Glutamatergic neuron (in vitro differentiated cells): ENCODE data around the gene KLHDC8A. TPM values are rescaled to one million over a fixed set of nuclear protein-coding genes. Genes with fewer than 3 reads are reported as not detected.
A peak's percentile ranks its signal among the peaks of the same experiment; 100 is the strongest.

Experiments
- DNase-seq: peaks from one replicate; pipeline ENCODE4 v3.0.0; 2022
- H3K27ac Mint-ChIP-seq: one replicate; pipeline ENCODE4 v1.8.0; 2020; ENCODE audit warnings: mild to moderate bottlenecking, mixed read lengths, inconsistent platforms; ENCODE audit not compliant: unreplicated experiment
- H3K27me3 Mint-ChIP-seq: one replicate; pipeline ENCODE4 v1.8.0; 2020; ENCODE audit warnings: mild to moderate bottlenecking, moderate library complexity, mixed read lengths, inconsistent platforms; ENCODE audit not compliant: unreplicated experiment
- H3K36me3 Mint-ChIP-seq: one replicate; pipeline ENCODE4 v1.8.0; 2020; ENCODE audit warnings: mild to moderate bottlenecking, mixed read lengths, inconsistent platforms; ENCODE audit not compliant: unreplicated experiment
- H3K4me1 Mint-ChIP-seq: one replicate; pipeline ENCODE4 v1.8.0; 2020; ENCODE audit warnings: mild to moderate bottlenecking, low read depth, mixed read lengths, inconsistent platforms; ENCODE audit not compliant: unreplicated experiment
- H3K4me3 Mint-ChIP-seq: one replicate; pipeline ENCODE4 v1.8.0; 2020; ENCODE audit warnings: mild to moderate bottlenecking, mixed read lengths, inconsistent platforms; ENCODE audit not compliant: unreplicated experiment
- H3K9me3 Mint-ChIP-seq: one replicate; pipeline ENCODE4 v1.8.0; 2020; ENCODE audit warnings: mild to moderate bottlenecking, moderate library complexity, mixed read lengths, inconsistent platforms; ENCODE audit not compliant: unreplicated experiment
- total RNA-seq: library from RNA; stranded (reverse); fragmentation: NEBNext Ultra II Directional; extraction: Animal tissue kit (Norgen Biotek cat#: 25700); gene quantifications from one replicate; pipeline ENCODE4 v1.2.1, GENCODE V29; 2021; ENCODE audit not compliant: unreplicated experiment
- TF ChIP-seq, protein P1 (sequence below): fragments of 200-600 bp; sonication (generic); IDR thresholded peaks from one replicate; pipeline ENCODE4 v1.5.0; 2021; ENCODE audit not compliant: partially characterized antibody, unreplicated experiment

Gene KLHDC8A
- total RNA-seq, 1 donor from 2014 or later = 125 TPM

DNA sequence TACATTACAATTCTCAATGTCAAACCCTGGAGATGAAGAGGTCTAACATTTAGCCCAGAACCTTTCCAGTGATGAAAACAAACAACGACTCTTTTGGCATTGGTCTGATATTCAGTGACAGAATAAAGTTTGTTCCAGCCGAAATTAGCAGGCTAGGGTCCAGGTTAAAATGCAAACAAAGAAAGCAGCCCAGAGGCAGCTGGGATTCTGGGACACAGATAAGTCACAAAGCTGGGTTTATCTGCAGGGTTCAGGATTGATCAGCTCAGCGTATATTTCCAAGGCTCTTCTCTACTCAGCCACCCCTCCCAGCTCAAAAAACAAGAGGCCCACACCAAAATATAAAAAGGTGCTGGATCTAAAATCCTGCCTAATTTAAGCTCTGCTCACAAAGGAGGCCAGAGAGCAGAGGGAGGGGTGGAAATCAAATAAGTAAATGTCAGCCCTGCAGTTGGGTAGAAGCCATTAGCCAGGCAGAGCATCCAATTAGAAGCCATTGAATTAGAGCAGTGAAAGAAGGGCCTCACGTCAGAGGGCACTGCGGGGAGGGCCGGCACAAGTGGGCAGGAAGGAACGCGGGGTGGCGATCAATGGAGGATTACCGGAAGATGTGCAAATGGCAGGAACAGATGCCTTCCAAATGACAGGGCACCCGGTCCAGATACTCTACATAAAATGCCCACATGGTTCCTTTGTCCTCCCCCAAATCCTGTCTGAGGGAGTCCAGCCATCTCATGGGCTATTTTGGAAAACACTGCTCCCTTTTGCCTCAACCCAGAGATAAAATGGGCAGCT, 3.2 kb upstream of the KLHDC8A start:
- peaks cover 48% of the 10 kb centered on the region for H3K4me1 Mint-ChIP-seq
- TF ChIP-seq, protein P1, sequence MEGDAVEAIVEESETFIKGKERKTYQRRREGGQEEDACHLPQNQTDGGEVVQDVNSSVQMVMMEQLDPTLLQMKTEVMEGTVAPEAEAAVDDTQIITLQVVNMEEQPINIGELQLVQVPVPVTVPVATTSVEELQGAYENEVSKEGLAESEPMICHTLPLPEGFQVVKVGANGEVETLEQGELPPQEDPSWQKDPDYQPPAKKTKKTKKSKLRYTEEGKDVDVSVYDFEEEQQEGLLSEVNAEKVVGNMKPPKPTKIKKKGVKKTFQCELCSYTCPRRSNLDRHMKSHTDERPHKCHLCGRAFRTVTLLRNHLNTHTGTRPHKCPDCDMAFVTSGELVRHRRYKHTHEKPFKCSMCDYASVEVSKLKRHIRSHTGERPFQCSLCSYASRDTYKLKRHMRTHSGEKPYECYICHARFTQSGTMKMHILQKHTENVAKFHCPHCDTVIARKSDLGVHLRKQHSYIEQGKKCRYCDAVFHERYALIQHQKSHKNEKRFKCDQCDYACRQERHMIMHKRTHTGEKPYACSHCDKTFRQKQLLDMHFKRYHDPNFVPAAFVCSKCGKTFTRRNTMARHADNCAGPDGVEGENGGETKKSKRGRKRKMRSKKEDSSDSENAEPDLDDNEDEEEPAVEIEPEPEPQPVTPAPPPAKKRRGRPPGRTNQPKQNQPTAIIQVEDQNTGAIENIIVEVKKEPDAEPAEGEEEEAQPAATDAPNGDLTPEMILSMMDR = no peak
- peak overlapping the region; percentile 92 for H3K27ac Mint-ChIP-seq
- DNase-seq = peak; percentile 63
- H3K4me3 Mint-ChIP-seq = no peak overlapping the region
- peaks cover 4% of the 10 kb centered on the region for H3K9me3 Mint-ChIP-seq
- H3K36me3 Mint-ChIP-seq = no peaks in the 10 kb centered on the region
- peaks cover 3% of the 10 kb centered on the region for H3K27me3 Mint-ChIP-seq

DNA sequence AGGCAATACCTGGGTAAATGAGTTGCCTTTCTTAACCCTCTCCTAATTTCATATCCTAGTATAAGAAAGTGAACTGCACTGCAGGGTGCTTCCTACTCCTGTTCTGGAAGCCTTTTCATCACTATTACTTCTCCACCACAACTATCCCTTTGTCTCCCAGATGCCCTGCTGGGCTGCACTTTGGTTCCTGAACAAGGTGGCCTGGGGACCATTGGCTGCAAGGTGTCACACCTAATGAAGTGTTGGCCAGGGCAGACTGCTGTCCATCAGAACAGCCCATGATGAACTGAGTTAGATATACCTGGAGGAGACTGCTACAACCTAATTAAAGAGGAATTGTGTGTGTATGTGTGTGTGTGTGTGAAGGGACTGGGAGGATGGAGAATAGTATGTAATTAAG, 1.9 kb upstream of the KLHDC8A start:
- Mint-ChIP-seq H3K36me3 (no peaks in the 10 kb centered on the region), H3K9me3 (peaks cover 4% of the 10 kb centered on the region), H3K27ac (peak overlapping the region; percentile 77), H3K27me3 (peaks cover 5% of the 10 kb centered on the region), H3K4me1 (peaks cover 61% of the 10 kb centered on the region), H3K4me3 (peak overlapping the region; percentile 7)
- TF ChIP-seq, protein P1 = no peak
- DNase-seq = no peak

DNA sequence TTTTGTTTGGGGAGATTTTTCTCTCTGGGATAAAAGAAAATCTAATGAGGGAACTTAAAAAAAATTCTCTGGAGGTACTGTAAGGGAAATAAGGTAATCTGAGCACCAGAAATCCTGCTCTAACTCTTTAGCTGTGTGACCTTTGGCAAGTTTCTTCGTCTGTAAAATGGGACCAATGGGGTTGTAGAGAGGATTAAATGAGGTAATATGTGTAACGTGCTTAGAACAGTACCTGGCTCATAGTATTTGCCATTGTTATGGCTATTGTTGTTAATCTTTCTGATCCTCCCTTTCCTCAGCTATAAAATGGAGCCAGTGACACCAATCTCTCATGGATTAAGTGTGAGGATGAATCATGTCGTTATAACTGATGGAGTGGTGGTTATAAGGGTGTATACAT, 845 bp upstream of the KLHDC8A start:
- H3K27ac Mint-ChIP-seq = peak overlapping the region; percentile 100
- H3K27me3 Mint-ChIP-seq = peaks cover 11% of the 10 kb centered on the region
- peak overlapping the region; percentile 88 for H3K4me3 Mint-ChIP-seq
- TF ChIP-seq, protein P1 = no peak
- H3K4me1 Mint-ChIP-seq = peaks cover 71% of the 10 kb centered on the region
- H3K9me3 Mint-ChIP-seq = peaks cover 11% of the 10 kb centered on the region
- no peak for DNase-seq
- H3K36me3 Mint-ChIP-seq = no peaks in the 10 kb centered on the region

DNA sequence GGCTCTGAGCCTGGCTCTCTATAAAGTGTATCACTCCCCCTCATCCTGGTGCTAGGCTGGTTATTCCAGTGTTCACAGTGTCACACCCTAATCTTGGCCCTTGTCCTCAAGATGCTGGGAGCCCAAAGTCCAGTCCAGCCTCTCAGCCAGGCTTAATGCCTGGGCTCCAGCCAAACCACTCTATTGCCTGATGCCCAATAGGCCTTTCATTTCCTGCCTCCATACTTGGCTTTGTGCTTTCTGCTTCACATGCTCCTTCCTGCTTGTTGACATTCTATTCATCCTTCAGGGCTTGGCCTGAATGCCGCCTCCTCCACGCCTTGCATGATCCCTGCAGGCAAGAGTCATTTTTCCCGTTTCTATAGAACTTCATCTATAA, 1.7 kb downstream of the KLHDC8A start:
- Mint-ChIP-seq H3K36me3 (no peaks in the 10 kb centered on the region), H3K9me3 (peaks cover 28% of the 10 kb centered on the region), H3K4me3 (peak overlapping the region; percentile 83), H3K4me1 (peaks cover 81% of the 10 kb centered on the region), H3K27me3 (peaks cover 28% of the 10 kb centered on the region), H3K27ac (peak overlapping the region; percentile 99)
- DNase-seq = no peak
- TF ChIP-seq, protein P1 = no peak

DNA sequence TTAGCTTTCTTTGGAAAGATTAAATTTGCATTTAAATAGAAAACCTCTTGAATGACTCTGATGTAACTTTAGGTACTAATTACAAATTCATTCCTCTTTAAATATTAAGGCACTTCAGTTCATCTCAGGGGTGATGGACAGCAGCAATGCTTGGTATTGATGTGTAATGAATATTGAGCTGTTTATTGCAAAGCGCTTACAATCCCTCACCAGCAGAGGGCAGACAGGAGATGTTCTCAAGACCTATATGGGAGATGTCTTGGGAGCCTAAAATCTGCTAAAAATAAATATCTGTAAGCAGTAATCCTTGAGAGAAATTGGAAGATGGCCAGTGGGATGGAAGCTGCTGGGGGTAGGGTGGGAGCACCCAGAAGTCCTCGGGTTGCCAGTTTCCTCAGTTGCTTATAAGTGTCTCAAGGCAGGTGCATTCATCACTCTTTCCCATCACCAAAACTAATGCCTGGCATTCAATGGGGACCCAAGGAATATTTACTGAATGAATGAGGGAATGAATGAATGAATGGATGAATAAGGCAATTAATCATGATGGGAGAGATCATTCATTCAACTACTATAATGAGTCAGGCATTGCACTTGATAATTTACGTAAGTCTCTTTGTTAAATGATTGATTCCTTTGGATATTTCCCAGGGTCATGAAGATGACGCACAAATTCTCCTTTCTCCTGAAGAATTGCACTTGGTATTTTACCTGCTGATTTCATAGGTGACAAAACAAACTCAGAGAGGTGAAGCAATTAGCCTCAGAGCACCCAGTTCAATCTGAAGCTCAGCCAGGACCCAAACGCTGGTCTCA, 2.3 kb downstream of the KLHDC8A start:
- H3K27ac Mint-ChIP-seq = peak overlapping the region; percentile 99
- H3K36me3 Mint-ChIP-seq = no peaks in the 10 kb centered on the region
- TF ChIP-seq, protein P1 = peak; percentile 90
- DNase-seq = peak; percentile 70
- H3K4me3 Mint-ChIP-seq = peak overlapping the region; percentile 83
- peaks cover 32% of the 10 kb centered on the region for H3K27me3 Mint-ChIP-seq
- H3K9me3 Mint-ChIP-seq = peaks cover 32% of the 10 kb centered on the region
- peaks cover 81% of the 10 kb centered on the region for H3K4me1 Mint-ChIP-seq
